Activated CD8-positive, alpha-beta memory T cell treated with anti-CD3 and anti-CD28 coated beads for 4 hours (primary cell): ENCODE data around the gene SEMA3F.
"Not testable (repeated sequence)": the region's sequence is repeated elsewhere in the genome, so short reads cannot be mapped to it uniquely, and the experiment has no call there.

Experiments used
- DNase-seq, 2 donors: peaks; one replicate each; pipeline ENCODE4 v3.0.0-alpha.2; 2020; ENCODE audit warnings: low read depth in 2 of 2

SEMA3F gene

DNA sequence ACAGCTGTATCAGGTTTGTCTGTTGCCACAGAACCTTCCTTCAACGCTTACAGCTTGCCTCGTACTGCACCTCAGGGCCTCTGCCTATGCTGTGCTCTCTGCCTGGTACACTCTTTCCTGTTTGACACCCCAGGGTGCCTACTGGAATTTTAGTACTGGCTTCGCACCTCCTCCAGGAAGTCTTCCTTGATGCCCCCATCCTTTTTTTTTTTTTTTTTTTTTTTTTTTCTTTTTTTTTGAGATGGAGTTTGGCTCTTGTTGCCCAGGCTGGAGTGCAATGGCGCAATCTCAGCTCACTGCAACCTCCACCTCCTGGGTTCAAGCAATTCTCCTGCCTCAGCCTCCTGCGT, 56.2 kb downstream of the SEMA3F start:
- not testable (repeated sequence) for DNase-seq

DNA sequence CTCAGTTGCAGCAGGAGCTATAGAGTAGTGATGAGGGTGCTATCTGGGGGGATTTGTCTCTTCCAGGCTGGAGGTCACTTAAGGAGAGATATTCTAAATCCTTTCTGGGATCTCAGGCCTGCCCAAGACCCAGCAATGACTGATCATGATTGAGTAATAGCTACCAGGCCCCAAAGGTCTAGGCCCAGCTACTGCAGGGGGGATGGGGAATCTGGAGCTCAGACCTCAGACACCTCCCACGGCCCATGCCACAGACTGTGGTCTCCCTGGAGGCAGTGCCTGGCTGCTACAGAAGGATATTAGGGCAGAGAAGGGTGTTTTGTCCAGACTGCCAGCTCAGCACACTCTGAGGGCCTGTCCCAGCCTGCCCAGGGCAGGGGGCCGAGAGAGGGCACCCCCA, 56.8 kb downstream of the SEMA3F start:
- no peak for DNase-seq

DNA sequence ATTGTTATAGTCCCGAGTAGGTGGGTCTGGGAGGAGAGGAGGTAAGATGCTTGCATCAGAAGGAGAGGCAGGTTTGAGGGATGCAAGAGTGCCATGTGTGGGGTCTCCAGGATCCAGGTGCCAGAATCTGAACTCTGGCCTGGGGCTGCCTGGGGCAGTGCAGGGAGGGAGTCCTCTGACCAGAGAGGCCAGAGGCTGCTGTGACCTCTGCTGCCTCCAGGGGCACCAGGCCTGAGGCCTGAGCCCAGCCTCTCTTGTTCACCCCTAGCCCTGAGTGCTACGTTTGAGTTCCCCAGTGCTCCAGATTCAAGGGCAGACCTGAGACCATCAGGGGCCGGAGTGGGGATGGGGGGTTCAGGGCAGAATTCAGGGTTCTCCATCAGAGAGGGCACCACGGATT, 57.4 kb downstream of the SEMA3F start:
- DNase-seq, result no peak

DNA sequence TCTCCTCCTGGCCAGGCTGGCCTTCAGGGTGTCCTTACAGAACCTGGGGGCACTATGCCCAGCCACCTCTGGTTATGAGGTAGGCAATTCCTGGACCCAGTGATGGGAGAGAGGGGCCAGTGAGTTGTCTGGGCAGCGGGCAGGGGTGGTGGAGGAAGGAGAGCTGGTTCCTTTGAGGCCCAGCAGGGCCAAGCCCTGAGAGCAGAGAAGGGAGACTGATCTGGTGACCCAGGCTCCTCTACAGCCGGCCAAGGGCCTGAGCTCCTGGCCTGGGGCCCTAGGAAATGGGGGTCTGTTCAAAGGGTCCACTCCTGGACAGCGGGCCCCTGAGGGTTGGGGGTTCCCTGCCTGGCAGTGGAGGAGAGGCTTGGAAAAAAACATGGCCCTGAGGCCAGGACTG, 57.8 kb downstream of the SEMA3F start:
- no peak for DNase-seq

DNA sequence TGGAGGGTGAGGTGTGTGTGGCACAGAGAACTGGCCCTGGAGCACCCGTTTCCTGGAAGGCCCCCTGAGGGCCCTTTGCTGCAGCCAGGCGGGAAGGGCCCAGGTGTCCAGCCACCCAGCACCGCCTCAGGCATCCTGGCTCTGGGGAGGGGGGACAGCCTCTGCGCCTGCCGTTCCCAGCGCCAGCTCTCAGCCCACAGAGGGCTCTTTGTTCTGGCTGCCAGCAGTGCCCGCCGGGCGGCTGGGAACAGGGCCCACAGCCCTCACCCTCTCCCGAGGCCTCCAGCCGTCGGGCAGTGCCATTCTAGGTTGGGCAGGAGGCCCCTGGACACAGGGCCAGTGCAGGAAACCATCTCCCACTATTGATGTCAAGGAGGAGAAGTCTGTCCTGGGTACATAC, 58.2 kb downstream of the SEMA3F start:
- no peak for DNase-seq

DNA sequence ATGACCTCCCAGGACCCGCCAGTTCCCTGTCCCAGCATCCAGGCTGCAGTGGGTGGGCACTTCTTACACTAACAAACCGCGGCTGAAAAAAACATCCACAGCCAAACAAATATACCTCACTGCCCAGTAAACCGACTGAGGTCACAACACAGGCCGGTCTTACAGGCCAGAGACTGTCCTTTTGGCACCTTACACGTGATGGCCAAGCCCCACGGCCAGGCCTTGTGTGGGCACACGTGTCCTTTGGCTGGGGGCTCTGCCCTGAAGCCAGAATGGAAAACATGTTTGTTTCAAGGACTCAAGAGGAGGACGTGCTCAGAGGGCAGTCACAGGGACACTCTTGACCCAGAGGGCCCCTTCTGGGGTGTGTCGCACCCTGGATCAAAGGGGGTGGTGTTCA, 59.7 kb downstream of the SEMA3F start:
- DNase-seq, result no peak

DNA sequence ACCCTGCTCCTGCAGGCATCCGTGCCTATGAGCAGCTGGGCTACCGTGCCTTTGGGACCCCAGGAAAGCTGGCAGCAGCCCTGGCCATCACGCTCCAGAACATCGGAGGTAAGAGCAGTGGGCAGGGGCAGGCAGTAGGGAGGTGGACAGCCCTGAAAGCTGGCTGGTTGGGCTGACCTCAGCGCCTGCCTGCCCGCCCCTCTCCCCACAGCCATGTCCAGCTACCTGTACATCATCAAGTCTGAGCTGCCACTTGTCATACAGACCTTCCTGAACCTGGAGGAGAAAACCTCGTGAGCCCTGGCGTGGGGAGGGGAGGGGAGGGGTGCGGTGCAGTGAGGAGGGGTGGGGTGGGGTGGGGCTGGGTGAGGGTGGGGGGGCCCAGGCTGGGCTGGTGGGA, 60.4 kb downstream of the SEMA3F start:
- DNase-seq, result no peak

DNA sequence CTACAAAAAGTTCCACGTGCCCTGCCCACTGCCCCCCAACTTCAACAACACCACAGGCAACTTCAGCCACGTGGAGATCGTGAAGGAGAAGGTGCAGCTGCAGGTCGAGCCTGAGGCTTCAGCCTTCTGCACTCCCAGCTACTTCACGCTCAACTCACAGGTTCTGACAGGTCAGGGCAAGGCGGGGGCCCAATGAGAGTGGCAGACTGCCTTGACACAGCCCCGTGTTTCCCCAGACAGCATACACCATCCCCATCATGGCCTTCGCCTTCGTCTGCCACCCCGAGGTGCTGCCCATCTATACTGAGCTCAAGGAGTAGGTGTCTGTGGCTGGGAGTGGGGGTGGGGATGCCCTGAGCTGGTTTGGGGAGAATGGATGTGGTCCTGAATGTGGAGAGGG, 62.6 kb downstream of the SEMA3F start:
- DNase-seq, result no peak

DNA sequence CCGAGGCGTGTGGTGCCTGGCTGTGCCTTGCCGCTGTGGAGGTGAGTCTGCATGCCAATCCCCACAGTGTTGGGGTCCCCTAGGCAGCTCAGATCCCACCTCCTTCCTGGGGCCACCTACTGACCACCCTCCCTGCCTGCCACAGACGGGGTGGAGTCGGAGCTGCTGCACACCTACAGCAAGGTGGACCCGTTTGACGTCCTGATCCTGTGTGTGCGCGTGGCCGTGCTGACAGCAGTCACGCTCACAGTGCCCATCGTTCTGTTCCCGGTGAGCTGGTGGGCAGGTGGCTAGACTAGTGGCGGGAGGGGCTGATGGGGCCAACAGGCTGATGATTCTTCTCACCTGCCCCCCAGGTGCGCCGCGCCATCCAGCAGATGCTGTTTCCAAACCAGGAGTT, 63.3 kb downstream of the SEMA3F start:
- DNase-seq, result no peak

DNA sequence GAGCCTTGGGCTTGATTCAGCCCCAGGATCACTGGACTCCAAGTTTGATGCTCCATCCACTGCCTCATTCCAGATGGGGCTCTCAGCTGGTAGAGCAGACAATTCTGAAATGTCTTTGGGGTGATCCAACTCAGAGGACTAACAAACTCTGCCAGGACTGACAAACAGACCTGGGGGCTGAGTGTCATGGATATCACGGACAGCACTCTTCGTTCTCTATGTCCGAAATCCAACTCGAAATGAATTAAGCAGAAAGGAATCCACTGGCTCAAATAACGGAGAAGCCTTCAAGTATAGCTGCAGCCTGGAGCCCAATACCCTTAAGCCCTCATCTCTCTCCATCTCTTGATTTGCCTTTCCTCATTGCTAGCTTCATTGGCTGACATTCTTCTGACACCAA, 64.2 kb downstream of the SEMA3F start:
- DNase-seq, result no peak

DNA sequence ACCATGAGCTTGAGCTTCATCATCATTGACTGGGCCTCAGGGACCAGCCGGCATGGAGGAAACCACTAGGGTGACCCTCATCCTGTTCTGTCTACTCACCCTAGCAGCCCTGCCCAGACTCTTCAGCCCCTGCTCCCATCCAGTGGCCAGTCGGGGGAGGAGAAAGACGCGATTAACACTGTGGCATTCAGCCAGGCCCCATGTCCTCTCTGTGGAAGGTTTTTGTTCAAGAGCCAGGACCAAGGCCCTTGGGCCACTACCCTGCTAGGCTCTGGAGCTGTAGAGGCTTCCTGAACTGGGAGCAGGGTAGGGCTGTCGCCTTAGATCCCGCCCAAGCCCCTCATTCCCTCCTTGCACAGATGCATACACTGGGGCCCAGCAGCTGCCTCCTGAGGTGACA, 65.0 kb downstream of the SEMA3F start:
- no peak for DNase-seq

DNA sequence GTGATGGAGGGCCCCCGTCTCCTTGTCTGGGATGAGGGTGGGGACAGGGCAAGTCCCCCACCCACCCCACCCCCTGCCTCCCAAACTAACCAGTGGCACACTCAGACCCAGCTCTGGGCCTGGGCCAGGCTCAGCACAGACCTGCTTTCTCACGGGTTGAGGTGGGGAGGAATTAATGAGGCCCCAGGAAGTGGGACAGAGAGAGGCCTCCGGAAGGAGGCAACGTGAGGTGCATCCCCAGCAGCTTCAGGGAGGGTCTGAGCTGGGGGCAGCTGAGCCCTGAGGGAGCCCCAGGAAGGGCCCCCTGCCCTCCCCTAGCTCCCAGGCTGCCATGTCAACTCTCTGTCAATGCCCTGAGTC, 65.9 kb downstream of the SEMA3F start:
- no peak for DNase-seq

DNA sequence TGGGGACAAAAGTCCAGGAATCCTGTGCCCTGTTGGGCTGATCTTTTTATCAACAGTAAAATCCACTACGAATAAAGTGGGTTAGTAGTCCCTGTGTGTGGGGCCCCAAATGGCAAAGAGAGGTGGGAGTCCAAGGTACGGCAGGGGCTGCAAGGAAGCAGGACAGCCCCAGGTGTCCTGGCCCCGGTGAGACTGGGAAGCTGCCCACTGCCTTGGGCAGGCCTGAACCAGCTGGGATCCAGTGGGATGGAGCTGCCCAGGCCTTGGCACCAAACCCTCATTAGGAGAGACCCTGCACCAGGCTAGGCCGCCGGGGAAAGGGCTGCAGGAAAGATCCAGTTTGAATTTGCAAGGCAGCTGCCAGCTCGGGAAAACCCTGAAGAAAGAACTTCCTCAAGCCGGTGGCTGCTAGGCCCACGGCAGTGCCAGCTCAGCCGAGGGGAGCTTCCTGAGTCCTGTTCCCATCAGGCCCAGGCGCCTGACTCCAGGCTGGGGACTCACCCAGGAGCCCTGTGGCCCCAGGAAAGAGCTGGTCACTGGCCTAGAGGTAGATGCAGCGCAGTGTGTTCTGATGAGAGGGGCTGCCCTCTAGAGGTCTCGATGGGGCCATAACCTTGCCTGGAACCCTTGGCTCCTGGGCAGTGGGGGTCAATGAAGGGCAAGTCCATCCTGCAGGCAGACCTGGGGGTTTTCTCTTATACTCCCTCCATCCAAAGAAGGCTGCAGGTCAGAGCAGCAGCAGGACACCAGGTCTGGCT, 66.5 kb downstream of the SEMA3F start:
- no peak for DNase-seq

DNA sequence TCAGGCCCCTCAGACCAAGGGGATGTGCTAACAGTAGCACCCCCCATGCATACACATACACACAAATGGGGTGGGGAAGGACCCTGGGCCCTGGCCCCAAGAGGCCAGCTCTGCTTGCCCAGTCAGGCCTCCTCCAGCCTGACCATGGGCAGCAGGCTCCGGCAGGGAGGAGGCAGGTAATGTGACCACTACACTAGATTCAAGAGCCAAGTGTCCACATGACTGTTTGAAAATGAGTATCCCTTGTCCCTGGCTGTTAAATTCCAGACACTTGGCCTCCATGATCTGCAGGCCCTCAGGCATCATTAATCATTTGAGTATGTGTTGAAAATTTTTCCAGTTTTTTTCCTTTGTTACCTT, 67.0 kb downstream of the SEMA3F start:
- no peak for DNase-seq

DNA sequence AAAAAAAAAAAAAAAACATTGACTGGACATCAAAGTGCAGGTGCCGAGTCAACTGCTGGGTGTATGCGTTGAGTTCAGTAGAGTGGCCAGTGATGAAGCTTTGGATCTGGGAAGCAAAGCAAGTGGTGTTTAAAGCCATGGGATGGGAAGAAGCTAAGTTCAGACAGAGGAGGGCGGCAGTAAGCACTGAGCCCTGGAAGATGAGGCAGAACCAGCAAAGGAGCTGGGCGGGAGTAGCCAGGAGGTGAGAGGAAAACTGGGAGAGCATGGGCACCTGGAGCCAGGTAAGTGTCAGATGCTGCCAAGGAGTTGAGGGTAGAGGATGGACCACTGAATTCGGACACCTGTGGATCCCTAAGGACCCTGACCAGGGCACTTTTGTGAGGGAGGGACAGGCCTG, 69.5 kb downstream of the SEMA3F start:
- no peak for DNase-seq

DNA sequence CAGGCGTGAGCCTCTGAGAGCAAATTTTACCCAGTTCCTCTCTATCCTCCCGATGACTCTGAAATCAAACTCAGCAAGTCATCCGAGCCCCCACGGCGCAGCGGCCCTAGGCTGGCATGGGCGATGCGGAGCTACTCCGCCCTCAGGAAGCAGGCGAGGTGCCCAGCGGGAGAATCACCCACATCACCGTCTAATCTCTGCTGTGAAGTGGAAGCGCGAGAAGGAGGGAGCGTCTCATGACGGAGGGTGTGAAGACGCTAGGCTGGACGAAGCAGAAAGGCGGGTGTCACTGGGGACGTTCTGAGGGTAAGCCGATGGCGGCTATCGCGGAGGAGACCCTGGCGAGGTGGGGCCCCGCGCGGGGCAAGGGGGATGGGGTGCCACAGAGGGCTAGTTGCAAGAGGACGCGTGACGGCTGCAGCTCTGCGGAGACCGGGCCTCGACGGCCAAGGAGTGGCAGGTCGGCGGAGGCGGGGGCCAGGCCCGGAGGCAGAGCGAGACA, 71.8 kb downstream of the SEMA3F start:
- DNase-seq, result no peak

DNA sequence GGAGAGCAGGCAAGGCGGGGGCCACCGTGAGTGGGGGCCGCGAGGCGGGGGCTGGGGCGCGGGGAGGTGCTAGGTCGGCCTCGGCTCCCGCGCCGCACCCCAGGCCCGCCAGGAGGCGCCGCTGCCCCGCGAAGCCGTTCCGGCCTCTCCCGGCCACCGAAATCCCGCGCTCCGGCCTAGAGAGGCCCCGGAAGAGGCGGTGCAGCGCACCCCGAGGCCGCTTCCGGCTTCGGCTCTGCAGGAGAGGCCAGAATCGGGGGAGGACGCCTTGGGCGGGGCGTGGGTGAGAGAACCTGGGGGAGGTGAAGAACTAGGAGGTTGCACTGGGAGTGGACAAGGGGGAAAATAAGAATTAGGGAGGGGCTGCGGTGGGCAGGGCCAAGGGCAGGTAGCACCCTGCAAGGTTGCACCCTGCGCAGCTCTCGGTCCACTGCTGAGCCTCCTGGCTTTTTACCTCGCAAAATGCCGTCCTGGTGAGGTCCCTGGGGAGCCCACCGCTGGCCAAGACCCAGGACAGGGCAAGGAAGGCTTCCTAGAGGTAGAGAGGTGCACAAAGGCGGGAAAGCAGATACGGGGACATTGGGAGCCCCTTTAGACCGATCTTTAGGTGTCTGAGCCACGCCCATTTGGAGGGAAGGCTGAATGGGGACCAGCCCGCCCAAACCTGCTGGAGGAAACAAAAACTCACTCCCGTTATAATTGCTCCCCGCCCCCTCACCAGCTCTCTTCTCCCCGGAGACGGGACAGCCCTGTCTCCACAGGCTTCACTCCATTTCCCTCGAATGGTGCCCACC, 72.5 kb downstream of the SEMA3F start:
- DNase-seq, result peak; percentile 74 to 78

DNA sequence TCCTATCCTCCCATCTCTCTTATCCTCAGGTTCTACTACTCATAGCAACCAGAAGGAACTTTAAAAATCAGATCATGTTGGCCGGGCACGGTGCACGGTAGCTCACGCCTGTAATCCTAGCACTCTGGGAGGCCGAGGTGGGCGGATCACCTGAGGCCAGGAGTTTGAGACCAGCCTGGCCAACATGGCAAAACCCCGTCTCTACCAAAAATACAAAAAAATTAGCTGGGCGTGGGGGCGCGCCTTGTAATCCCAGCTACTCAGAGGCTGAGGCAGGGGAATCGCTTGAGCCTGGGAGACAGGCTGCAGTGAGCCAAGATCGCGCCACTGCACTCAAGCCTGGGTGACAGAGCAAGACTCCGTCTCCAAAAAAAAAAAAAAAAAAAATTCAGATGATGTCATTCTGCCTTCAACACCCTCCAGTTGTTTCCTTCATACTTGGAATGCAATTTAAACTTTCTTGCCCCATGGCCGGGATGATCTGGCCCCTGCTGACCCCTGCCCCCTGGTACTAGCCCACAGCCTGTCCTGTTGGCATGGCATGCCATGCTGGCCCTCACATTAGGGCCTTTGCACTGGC, 73.2 kb downstream of the SEMA3F start:
- DNase-seq, result not testable (repeated sequence)

DNA sequence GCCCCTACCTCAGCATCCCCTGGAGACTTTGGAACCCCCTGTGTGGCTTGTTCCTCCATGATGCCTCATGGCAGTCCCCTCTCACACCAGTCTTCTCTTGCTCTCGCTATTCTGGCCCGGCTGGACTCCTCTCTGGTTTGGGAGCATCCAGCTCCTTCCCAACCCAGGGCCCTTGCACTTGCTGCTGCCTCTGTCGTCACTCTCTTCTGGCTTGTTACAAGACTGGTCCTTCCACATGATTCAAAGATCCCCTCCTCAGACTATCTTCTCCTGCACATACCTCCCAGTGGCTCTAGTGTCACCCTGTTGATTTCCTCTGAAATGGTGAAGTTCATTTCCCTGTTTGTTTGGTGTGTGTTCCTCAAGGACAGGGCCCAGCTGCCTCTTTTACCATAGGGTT, 74.4 kb downstream of the SEMA3F start:
- DNase-seq, result no peak

DNA sequence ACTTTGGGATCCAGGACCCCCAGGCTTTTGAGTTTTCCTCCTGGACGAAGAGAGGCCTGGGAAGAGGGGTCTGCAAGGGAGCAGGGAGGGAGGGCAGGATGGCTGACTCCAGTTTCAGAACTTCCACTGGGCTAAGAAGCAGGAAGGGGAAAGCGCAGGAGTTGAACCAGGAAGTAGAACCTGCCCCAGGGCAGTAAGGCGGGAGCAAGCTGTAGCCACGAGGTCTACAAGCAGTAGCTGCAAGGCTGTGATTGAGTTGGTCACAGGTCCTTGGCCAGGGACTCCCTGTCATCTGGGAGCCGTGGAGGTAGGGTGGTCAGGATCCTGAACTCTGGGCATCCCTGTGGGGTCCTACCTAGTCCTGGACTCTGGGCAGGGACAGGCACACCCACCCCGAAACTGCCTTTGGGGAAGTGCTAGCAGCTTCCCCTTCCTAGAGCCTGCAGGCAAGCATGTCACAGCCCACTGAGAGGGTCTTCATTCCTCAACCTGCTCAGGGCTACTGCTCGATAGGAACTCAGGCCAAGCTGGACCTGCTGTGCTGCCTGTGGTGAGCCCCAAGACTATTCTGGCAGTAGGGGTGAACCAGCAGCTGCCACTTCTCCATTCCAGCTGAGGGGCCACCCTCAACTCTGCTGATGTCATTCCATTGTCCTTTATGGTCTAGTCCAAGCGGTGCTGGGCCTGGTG, 75.1 kb downstream of the SEMA3F start:
- no peak for DNase-seq

DNA sequence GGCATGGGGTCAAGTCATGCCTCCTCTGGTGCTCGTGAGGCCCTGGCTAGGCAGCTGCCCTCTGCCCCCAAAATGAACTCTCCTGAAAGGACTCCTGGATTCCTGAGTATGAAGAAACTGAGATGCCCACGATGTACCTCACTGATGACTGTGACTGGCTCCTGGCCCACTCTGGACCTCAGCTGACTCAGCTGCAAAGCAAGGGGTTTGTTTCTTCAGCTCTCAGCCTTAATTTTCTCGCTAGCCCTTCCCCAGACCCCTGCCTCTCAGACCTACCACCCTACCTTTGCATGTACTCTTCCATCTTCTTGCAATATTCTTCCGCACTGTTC, 75.6 kb downstream of the SEMA3F start:
- DNase-seq, result no peak

DNA sequence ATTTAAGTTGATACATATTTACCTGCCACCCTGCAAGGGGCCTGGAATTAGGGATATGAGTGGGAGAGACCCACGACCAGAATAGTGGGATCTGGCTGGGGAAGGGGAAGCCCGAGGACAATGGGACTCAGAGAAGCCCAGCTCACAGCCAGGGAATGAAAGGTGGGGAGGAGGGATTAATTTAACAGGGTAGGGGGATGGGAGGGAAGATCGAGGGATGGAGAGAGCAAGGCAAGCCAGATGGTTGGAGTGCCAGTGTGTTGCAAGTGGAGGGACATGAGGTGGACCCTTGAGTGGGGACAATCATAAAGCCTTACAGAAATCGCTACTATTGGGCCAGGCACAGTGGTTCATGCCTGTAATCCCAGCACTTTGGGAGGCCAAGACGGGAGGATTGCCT, 76.5 kb downstream of the SEMA3F start:
- no peak for DNase-seq

DNA sequence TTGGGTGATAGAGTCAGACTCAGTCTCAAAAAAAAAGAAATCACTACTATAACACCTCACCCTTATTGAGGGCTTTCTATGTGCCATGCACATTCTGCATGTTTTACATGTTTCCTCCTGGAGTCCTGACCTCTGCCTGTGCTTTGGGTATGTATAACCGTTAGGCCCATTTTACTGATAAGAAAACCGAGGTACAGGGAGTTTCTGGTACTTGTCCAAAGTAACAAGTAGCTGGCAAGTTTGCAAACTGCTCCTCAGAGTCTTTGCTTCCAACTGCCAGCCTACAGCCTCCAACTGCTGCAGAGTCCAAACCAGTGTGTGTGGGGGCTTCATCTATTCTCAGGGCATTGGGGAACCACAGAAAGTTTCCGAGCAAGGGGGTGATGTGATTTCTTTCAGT, 77.2 kb downstream of the SEMA3F start:
- DNase-seq, result no peak
